ENCODE results near the gene FXYD2. TPM values are rescaled to one million over a fixed set of nuclear protein-coding genes. Genes with fewer than 3 reads are reported as not detected.

FXYD2 gene
- total RNA-seq, 3 donors from 2014 or later: 0.63 to 0.66 (median 0.63) TPM

DNA sequence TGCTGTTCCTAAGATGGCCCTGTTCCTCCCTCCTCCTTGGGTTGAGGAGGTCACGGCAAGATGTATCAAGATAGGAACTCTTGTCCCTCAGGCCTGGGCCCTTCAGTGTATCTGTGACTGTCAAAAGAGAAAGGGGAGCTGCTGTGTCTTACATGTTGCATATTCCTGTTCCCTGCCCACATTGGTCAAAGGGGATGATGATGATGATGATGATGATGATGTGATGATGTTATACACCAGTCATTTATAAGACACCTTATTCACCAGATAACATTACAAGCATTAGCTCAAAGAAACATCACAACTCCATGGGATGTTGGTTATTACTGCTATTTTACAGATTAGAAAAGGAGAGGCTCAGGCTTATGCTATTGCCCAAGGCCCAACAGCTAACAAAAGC, 38.2 kb upstream of the FXYD2 start:
- ATAC-seq (no peak), DNase-seq (no peak)
- no peaks in the 10 kb centered on the region for H3K4me1 Mint-ChIP-seq (ENCODE audit: low read depth)
- H3K27me3 Mint-ChIP-seq (ENCODE audit: low read depth): peaks cover 10% of the 10 kb centered on the region
- no peak overlapping the region for H3K4me3 Mint-ChIP-seq
- H3K9me3 Mint-ChIP-seq: no peaks in the 10 kb centered on the region
- H3K36me3 Mint-ChIP-seq (ENCODE audit: insufficient read depth): no peaks in the 10 kb centered on the region

DNA sequence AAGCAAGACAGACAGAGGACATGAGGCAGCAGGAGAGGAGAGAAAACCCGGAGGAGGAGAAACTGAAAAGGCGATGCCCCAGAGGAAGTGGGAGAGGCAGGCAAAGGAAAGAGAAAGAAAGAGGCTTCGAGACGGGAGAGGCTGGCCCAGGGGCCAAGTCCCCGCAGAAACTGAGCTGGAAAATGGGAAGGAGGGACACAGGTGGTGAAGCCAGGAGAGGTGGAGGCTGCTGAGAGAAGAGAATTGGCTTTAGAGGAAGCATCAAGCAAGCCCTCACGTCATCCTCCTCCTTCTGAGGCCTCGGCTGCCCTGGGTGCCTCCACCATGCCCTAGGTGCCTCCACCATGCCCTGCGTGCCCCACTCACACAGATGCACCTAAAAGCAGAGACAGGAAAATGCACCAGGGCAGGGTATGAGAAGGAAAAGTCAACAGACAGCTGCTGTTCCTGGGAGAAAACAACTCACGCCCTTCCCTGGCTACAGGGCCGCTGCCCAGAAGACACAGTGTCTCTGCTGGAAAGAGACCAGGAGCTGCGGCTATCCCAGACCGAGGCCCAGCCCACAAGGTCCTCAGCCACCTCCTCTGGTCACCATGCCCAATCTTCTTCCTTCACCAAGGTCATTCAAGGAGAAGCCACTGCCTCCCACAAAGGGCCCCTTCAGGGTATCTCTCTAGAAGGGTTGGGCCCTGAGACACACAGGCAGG, 37.6 kb upstream of the FXYD2 start:
- Mint-ChIP-seq H3K36me3 (ENCODE audit: insufficient read depth) (no peaks in the 10 kb centered on the region), H3K27me3 (ENCODE audit: low read depth) (peaks cover 10% of the 10 kb centered on the region), H3K4me1 (ENCODE audit: low read depth) (no peaks in the 10 kb centered on the region), H3K9me3 (no peaks in the 10 kb centered on the region), H3K4me3 (no peak overlapping the region)
- DNase-seq (no peak), ATAC-seq (no peak)

DNA sequence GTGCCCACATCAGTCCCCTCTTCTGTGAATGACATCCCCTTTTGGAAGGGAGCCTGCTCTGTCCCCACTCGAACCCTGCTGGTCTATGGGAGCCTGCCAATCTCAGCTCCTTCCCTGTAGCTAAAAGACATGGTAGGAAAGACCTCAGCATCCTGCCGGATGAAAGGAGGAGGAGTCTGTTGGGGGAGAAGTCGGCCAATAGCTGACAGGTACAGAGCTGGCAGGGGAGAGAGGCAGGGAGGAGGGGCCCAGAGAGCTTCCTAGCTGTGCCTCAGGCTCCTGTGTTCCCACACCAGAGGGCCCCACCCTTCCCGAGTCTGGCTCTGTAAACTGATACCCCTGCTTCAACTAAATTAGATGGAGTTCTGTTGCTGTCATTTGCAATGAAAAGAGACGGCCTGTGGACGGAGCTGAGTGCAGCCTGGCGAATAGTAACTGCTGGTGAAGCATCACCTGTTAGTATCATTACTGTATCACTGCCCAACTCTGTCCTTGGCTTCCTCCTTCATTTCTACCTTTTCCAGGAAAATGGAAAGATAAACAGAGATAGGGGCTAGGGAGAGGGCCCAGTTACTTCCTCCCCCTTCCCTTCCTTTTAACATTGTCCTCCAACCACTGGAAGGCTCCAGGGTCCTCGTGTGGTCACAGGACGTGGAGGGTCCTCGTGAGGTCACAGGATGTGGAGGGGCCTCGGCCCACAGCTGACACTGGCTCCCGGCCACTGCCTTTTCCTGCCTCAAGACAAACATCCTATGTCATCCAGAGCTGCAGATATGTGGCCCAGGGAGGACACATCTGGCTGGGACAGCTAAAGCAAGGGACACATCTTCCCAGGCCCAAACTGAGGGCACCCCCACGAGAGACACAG, 36.8 kb upstream of the FXYD2 start:
- ATAC-seq (no peak), DNase-seq (no peak)
- H3K4me3 Mint-ChIP-seq: no peak overlapping the region
- H3K4me1 Mint-ChIP-seq (ENCODE audit: low read depth): no peaks in the 10 kb centered on the region
- H3K27me3 Mint-ChIP-seq (ENCODE audit: low read depth): peaks cover 10% of the 10 kb centered on the region
- no peaks in the 10 kb centered on the region for H3K9me3 Mint-ChIP-seq
- H3K36me3 Mint-ChIP-seq (ENCODE audit: insufficient read depth): no peaks in the 10 kb centered on the region

DNA sequence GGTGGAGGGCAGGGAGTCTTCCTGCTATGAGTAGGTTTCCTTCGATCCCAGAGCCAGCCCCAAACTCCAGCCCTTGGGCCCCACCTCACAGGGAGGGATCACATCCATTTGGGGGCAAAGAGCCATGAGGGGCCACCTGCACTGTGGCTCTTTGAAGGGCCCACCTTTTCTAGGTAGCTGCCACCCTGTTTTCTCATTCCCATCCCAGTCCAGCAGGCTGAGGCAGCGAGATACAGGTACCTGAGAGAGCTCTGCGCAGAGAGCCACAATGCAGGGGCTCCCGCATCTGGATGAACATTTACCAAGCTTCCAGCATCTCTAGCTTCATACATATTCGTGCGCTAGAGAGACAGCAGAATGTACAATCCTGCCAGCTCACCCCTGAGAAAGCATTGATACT, 35.6 kb upstream of the FXYD2 start:
- Mint-ChIP-seq H3K4me1 (ENCODE audit: low read depth) (no peaks in the 10 kb centered on the region), H3K36me3 (ENCODE audit: insufficient read depth) (no peaks in the 10 kb centered on the region), H3K9me3 (no peaks in the 10 kb centered on the region), H3K27me3 (ENCODE audit: low read depth) (peaks cover 4% of the 10 kb centered on the region), H3K4me3 (no peak overlapping the region)
- DNase-seq (no peak), ATAC-seq (no peak)

DNA sequence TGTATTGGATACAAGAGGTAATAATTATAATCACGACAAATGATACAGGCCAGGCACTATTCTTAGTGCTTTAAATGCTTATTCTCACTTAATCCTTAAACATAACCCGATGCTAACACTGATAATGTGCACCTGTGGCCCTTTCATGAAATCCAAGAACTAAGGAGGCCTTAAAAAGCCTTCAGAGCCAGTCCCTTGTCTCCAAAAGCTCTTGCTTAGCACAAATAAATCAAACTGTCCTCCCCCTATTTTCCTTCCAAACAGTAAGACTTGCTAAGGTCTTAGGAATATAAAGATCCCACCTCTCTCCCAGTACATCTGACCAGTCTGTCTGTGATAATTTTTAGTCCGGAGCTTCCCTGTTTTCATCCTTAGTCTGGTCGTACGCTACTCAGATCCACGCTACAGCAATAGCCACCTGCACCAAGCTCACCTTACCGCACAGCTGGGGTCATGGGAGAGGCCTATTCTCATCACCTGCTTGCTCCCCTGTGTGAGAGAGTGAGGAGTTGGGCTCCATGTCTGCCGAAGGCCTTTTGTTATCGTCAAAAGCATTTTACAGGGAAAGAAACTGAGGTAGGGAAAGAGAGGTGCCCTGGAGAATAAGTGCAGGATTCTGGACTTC, 35.1 kb upstream of the FXYD2 start:
- ATAC-seq: no peak
- no peaks in the 10 kb centered on the region for H3K4me1 Mint-ChIP-seq (ENCODE audit: low read depth)
- H3K4me3 Mint-ChIP-seq: no peak overlapping the region
- no peak for DNase-seq
- no peaks in the 10 kb centered on the region for H3K27me3 Mint-ChIP-seq (ENCODE audit: low read depth)
- no peaks in the 10 kb centered on the region for H3K36me3 Mint-ChIP-seq (ENCODE audit: insufficient read depth)
- H3K9me3 Mint-ChIP-seq: no peaks in the 10 kb centered on the region

DNA sequence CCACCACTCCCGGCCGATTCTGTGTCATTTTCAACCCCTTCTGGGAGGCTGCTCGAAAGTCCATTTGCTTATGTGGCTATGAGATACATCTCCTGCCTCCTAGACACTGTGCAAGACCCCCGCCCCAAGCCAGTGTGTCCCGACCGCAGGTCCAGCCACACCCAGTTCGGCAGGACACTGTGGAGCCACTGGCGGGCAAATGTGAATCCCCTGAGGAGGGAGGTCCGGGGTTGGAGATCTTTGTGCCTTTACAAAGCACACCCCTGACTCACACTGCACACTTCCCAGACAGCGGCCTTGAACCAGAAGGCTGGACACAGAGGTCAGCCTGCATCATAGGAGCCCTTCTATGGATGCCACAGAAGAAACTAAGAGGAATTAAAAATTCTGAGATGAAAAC, 34.5 kb upstream of the FXYD2 start:
- Mint-ChIP-seq H3K36me3 (ENCODE audit: insufficient read depth) (no peaks in the 10 kb centered on the region), H3K27me3 (ENCODE audit: low read depth) (no peaks in the 10 kb centered on the region), H3K9me3 (no peaks in the 10 kb centered on the region), H3K4me3 (no peak overlapping the region), H3K4me1 (ENCODE audit: low read depth) (no peaks in the 10 kb centered on the region)
- ATAC-seq (no peak), DNase-seq (no peak)

DNA sequence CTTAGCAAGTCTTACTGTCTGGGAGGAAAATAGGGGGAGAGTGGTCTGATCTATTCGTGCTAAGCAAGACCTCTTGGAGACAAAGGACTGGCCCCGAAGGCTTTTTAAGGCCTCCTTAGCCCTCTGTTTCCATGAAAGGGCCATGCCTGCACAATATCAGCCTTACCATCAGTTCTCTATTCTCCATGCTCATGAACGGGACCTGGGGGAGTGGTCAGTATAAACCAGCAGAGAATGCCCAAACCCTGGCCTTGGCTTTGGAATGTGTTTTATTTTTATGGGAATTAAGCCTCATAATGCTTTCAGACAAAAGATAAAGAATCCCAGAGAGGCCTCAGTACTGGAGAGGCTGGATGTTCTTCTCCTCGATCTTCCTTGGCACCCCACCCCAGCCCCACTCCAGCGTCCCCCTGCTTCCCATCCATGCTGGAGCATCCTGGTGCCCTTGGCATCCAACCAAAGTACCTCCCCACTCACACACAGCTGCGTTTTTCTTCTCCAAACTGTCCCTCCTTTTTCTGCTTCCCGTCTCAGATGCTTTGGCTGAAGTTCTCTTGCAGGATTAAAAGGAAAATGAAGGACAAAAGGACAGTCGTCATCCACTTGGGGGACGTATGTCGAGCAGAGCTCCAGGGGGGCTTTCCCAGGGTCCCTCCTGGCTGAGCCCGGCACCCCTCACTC, 33.3 kb upstream of the FXYD2 start:
- Mint-ChIP-seq H3K4me1 (ENCODE audit: low read depth) (no peaks in the 10 kb centered on the region), H3K4me3 (no peak overlapping the region), H3K9me3 (peaks cover 4% of the 10 kb centered on the region), H3K36me3 (ENCODE audit: insufficient read depth) (no peaks in the 10 kb centered on the region), H3K27me3 (ENCODE audit: low read depth) (peaks cover under 1% of the 10 kb centered on the region)
- ATAC-seq (no peak), DNase-seq (no peak)

DNA sequence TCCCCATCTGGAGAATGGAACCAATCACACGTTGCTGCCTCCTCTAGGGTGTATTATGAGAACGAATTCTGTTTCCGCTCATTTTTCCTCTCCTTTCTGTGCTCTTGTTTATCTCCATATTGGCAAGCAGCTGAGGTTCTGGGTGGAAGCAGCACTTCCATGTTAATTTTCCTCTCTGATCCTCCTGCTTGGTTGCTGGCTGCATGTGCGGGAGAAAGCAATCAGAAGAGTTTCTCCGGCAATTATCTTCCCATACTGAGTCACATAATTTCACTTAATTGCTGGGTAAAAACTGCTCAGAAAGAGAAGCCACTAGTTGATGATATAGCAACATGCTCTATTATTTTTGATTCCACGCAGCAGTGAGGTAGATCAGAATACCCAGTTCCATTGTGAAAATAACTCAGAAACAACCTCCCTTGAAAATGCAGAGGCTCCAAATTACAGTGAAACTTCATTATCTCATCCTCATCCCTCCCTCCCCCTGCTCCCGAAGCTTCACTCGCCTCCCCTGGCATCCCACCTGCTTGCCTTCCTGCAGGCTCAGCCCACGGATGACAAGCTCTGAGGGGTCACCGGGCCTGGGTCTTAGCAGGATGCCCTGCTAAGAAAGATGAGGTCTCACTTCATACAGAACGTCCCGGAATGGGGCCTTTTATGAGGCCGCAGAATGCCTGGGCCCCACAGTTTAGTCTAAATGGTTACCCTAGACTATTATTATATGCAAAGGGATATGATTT, 31.5 kb upstream of the FXYD2 start:
- H3K9me3 Mint-ChIP-seq: peaks cover 10% of the 10 kb centered on the region
- peaks cover 8% of the 10 kb centered on the region for H3K27me3 Mint-ChIP-seq (ENCODE audit: low read depth)
- no peak overlapping the region for H3K4me3 Mint-ChIP-seq
- H3K4me1 Mint-ChIP-seq (ENCODE audit: low read depth): no peaks in the 10 kb centered on the region
- no peak for DNase-seq
- H3K36me3 Mint-ChIP-seq (ENCODE audit: insufficient read depth): no peaks in the 10 kb centered on the region
- ATAC-seq: no peak

DNA sequence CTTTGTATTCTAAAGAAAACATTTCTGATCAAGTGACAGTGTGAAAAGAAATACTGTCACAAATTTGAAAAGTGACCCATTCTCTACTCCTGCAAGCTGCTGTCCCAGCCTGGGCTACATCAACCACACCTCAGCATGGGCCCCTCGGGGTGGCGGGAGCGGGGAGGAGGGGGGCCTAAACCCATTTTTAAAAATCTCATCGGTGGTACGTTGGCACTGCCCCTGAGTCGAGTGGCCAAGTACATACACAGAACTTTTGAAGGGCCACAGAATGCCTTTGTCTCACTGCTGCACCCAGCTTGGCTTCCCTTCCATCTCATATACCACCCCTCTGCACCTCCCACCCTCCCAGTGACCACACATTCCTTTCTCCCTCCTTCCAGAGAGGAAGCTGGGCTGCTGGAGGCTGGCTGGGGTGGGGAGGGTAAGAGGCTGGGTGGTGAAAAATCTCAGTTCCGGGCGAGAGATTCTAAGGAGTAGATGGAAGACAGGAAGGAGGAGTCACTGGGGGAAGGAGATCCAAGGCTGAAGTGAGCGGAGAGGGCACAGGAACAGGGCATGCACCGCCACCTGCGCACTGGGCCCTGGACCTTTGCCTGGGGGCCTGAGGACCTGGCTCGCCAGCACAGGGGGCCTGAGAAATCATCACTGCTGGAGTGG, 30.8 kb upstream of the FXYD2 start:
- Mint-ChIP-seq H3K9me3 (peaks cover 10% of the 10 kb centered on the region), H3K4me1 (ENCODE audit: low read depth) (no peaks in the 10 kb centered on the region)
- ATAC-seq: no peak

DNA sequence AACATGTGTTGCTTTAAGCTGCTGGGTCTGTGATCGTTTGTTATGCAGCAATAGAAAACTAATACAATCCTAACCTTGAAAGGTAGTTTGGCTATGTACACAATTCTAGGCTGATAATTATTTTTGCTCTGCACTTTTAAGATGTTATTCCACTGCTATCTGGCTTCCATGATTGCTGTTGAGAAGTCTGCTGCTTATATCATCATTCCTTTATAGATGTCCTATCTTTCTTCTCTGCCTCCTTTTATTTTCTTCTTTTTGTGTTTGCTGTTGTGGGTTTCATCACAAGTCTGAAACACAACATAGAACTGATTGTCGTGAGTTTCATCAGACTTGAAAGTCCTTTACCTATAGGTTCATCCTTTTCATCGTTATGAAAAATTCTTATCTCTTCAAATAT, 27.8 kb upstream of the FXYD2 start:
- no peak for DNase-seq

More for the DNA sequence above, 30.8 kb upstream of the FXYD2 start:
- no peak for DNase-seq
- H3K36me3 Mint-ChIP-seq (ENCODE audit: insufficient read depth): no peaks in the 10 kb centered on the region
- peaks cover 8% of the 10 kb centered on the region for H3K27me3 Mint-ChIP-seq (ENCODE audit: low read depth)
- no peak overlapping the region for H3K4me3 Mint-ChIP-seq

DNA sequence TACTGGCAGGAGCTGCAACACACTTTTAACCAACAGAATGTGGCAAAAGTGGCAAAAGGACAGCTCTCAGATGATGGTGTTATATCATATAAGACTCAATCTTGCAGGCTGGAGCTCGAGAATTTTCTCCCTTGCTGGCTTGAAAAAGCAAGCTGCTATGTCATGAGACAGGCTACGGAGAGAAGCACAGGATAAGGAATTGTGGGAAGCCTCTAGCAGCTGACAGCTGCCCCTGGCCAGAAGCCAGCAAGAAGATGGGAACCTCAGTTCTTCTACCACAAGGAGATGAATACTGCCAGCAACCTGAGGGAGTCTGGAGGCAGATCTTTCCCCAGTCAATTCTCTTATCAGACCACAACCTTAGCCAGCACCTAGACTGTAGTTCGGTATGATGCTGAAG, 27.3 kb upstream of the FXYD2 start:
- no peak for ATAC-seq
- H3K9me3 Mint-ChIP-seq: peaks cover 10% of the 10 kb centered on the region
- DNase-seq: no peak
- H3K4me1 Mint-ChIP-seq (ENCODE audit: low read depth): peaks cover 4% of the 10 kb centered on the region
- H3K36me3 Mint-ChIP-seq (ENCODE audit: insufficient read depth): no peaks in the 10 kb centered on the region
- no peak overlapping the region for H3K4me3 Mint-ChIP-seq
- peaks cover 8% of the 10 kb centered on the region for H3K27me3 Mint-ChIP-seq (ENCODE audit: low read depth)

More for the DNA sequence above, 27.8 kb upstream of the FXYD2 start:
- Mint-ChIP-seq H3K9me3 (peaks cover 10% of the 10 kb centered on the region), H3K27me3 (ENCODE audit: low read depth) (peaks cover 8% of the 10 kb centered on the region), H3K4me3 (no peak overlapping the region), H3K36me3 (ENCODE audit: insufficient read depth) (no peaks in the 10 kb centered on the region), H3K4me1 (ENCODE audit: low read depth) (peaks cover 4% of the 10 kb centered on the region)
- ATAC-seq: no peak

DNA sequence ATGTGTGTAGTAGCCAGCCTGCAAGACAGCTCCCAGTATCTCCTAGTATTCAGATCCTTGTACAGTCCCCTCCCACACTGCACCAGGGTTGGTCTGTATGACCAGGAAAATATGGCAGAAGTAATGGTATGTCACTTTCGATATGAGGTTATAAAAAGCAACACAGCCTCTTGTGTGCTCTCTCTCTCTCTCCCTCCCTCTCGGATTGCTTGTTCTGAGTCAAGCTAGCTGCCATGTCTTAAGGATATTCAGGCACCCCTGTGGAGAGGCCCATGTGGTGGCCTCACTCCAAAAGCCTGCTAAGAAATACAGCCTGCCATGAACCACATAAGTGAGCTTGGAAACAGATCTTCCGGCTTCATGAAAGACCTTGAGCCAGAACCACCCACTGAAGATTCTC, 26.6 kb upstream of the FXYD2 start:
- Mint-ChIP-seq H3K9me3 (peaks cover 10% of the 10 kb centered on the region), H3K36me3 (ENCODE audit: insufficient read depth) (no peaks in the 10 kb centered on the region), H3K4me1 (ENCODE audit: low read depth) (peaks cover 4% of the 10 kb centered on the region), H3K27me3 (ENCODE audit: low read depth) (peaks cover 8% of the 10 kb centered on the region), H3K4me3 (no peak overlapping the region)
- ATAC-seq (no peak), DNase-seq (no peak)

DNA sequence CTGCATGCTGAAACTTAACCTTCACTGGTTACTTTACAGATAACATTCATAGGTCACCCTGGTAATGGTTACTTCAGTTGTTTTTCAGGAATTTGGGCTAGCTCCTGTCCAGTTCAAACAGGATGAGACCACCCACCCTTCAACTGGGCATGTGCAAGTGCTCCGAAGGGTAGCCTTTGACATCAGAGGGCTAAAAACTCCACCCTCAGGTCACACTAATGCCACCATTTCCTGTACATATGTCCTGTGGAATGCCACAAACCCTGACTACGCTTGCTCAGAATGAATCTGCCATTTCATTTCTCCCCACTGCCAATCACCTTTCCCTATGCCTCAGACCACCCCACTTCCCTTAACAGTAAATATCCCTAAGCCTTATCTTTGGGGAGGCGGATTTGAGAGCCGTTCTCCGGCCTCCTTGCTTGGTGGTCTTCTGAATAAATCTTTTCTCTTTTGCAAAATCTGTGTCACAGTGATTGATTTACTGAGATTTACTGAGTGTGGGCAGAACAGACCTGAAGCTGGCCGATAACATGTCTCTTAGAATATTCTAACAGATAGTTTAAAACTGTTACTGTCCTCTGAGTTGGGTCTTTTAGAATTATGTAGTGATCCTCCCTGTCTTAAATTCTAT, 25.4 kb upstream of the FXYD2 start:
- peaks cover 4% of the 10 kb centered on the region for H3K4me1 Mint-ChIP-seq (ENCODE audit: low read depth)
- DNase-seq (no peak), ATAC-seq (no peak)
- H3K9me3 Mint-ChIP-seq: peaks cover 10% of the 10 kb centered on the region
- H3K27me3 Mint-ChIP-seq (ENCODE audit: low read depth): peaks cover 8% of the 10 kb centered on the region
- no peaks in the 10 kb centered on the region for H3K36me3 Mint-ChIP-seq (ENCODE audit: insufficient read depth)
- no peak overlapping the region for H3K4me3 Mint-ChIP-seq
